Keratinocyte (primary cell): ENCODE data around the gene TOM1L2. TPM values are rescaled to one million over a fixed set of nuclear protein-coding genes. Genes with fewer than 3 reads are reported as not detected.
"Not testable (repeated sequence)": the region's sequence is repeated elsewhere in the genome, so short reads cannot be mapped to it uniquely, and the experiment has no call there.

Source experiments
- DNase-seq: peaks from one replicate; pipeline ENCODE4 v3.0.0-alpha.2; 2011; ENCODE audit warnings: low read depth, missing footprints, low spot score
- FAIRE-seq: peaks from 2 replicates; lab custom pipeline; 2011; peaks lifted over from hg19 to GRCh38; lab: Jason Lieb, UNC
- H2AFZ ChIP-seq: 2 replicates; pipeline ENCODE4 v1.6.0; 2012; ENCODE audit warnings: low read length, control low read depth, inconsistent platforms; ENCODE audit not compliant: control insufficient read depth
- H3K27ac ChIP-seq: 2 replicates; pipeline ENCODE4 v1.5.1; 2011; ENCODE audit warnings: low read length; ENCODE audit not compliant: control insufficient read depth, insufficient read depth
- H3K27me3 ChIP-seq: 3 replicates; pipeline ENCODE4 v1.6.0; 2011; ENCODE audit warnings: low read length; ENCODE audit not compliant: control insufficient read depth, insufficient read depth; ENCODE audit errors: extremely low read depth
- H3K36me3 ChIP-seq, 2 experiments: 2 replicates in 1 of 2; 3 replicates in 1 of 2; pipeline ENCODE4 v1.5.1; 2011; ENCODE audit warnings: low read length in 2 of 2, mild to moderate bottlenecking in 1 of 2; ENCODE audit not compliant: control insufficient read depth in 2 of 2, insufficient read depth in 2 of 2; ENCODE audit errors: extremely low read depth in 1 of 2
- H3K4me1 ChIP-seq: 3 replicates; pipeline ENCODE4 v1.5.1; 2011; ENCODE audit warnings: low read length; ENCODE audit not compliant: control insufficient read depth, insufficient read depth; ENCODE audit errors: extremely low read depth
- H3K4me2 ChIP-seq: 3 replicates; pipeline ENCODE4 v1.6.0; 2011; ENCODE audit warnings: low read depth, low read length; ENCODE audit not compliant: control insufficient read depth, insufficient read depth; ENCODE audit errors: extremely low read depth
- H3K4me3 ChIP-seq, 3 experiments: fragments of 200-600 bp in 1 of 3; sonication (generic) in 1 of 3; 2 replicates in 2 of 3; 3 replicates in 1 of 3; pipeline ENCODE4 v1.5.1; 2011 to 2016; ENCODE audit warnings: low read length in 3 of 3, mild to moderate bottlenecking in 3 of 3, control low read depth in 2 of 3, inconsistent platforms in 1 of 3, low read depth in 1 of 3, mixed read lengths in 1 of 3, mixed run types in 1 of 3, moderate library complexity in 1 of 3; ENCODE audit not compliant: control insufficient read depth in 2 of 3, insufficient read depth in 2 of 3; ENCODE audit errors: extremely low read depth in 1 of 3
- H3K79me2 ChIP-seq: 2 replicates; pipeline ENCODE4 v1.6.0; 2012; ENCODE audit warnings: low read length; ENCODE audit not compliant: control insufficient read depth, insufficient read depth
- H3K9ac ChIP-seq: 3 replicates; pipeline ENCODE4 v1.6.0; 2011; ENCODE audit warnings: low read length; ENCODE audit not compliant: control insufficient read depth, insufficient read depth; ENCODE audit errors: extremely low read depth
- H3K9me1 ChIP-seq: 3 replicates; pipeline ENCODE4 v1.6.0; 2011; ENCODE audit warnings: low read length; ENCODE audit not compliant: control insufficient read depth, insufficient read depth; ENCODE audit errors: extremely low read depth
- H3K9me3 ChIP-seq: 2 replicates; pipeline ENCODE4 v1.5.1; 2012; ENCODE audit warnings: low read depth, low read length; ENCODE audit not compliant: control insufficient read depth
- H4K20me1 ChIP-seq: 3 replicates; pipeline ENCODE4 v1.6.0; 2011; ENCODE audit warnings: low read length; ENCODE audit not compliant: control insufficient read depth, insufficient read depth; ENCODE audit errors: extremely low read depth
- EZH2 ChIP-seq: IDR thresholded peaks from one replicate; pipeline ENCODE4 v1.6.1; 2012; ENCODE audit warnings: inconsistent platforms, mild to moderate bottlenecking, low read length, moderate library complexity
- dilution Hi-C: fragments of 300-500 bp; cut with MboI; formaldehyde crosslinking; loops from one replicate; pipeline ENCODE4 v1.7.0; 2020; ENCODE audit warnings: low sequenced_read_pairs; ENCODE audit not compliant: extremely low pct_ligation_motif_present
- polyA plus RNA-seq, 5 experiments: library from polyadenylated mRNA; depleted of rRNA in 3 of 5; stranded (reverse) in 3 of 5; stranded (forward) in 1 of 5; unstranded in 1 of 5; fragments of >200 nt; gene quantifications; 1 replicate in 1 of 5; 2 replicates in 3 of 5; 3 replicates in 1 of 5; pipeline versions ENCODE4 v1.2.1 to v1.2.3, GENCODE V29; 2011 to 2012; ENCODE audit warnings: missing spikeins in 2 of 5, low read depth in 1 of 5, low replicate concordance in 1 of 5
- TF ChIP-seq, protein P1 (sequence below), 3 experiments: IDR thresholded peaks in 1 of 3; conservative IDR thresholded peaks in 1 of 3; optimal IDR thresholded peaks in 1 of 3; 2 replicates in 2 of 3; 3 replicates in 1 of 3; pipeline versions ENCODE3 to v1.5.1; 2011; ENCODE audit warnings: low read length in 3 of 3, mild to moderate bottlenecking in 3 of 3, moderate library complexity in 2 of 3, control low read depth in 1 of 3, inconsistent platforms in 1 of 3; ENCODE audit not compliant: insufficient read depth in 2 of 3; ENCODE audit errors: extremely low read depth in 1 of 3

The TOM1L2 gene
- polyA plus RNA-seq, 1 donor (not counting 4 experiments of a cell fraction or from before 2014, with no cell fraction given), result 36.3 TPM

DNA sequence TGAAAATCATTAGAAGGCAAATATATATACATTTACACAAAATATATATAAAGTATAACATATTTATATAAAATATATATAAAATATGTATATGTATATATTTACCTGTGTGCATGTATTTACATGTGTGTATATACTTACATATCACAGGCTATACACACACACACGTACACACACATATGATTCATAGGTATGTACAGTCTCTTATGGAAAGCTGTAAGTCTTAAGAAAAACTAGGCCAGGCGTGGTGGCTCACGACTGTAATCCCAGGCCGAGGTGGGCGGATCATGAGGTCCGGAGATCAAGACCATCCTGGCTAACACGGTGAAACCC is 14.7 kb downstream of the TOM1L2 start:
- Histone ChIP-seq H3K9ac (peak overlapping the region; percentile 75), H4K20me1 (no peaks in the 10 kb centered on the region), H3K36me3 (peaks cover 9 to 10% of the 10 kb centered on the region in 2 experiments), H3K79me2 (peaks cover 75% of the 10 kb centered on the region), H3K4me2 (peak overlapping the region; percentile 66), H3K4me3 (no peak overlapping the region), H2AFZ (no peak overlapping the region), H3K9me1 (no peaks in the 10 kb centered on the region), H3K27me3 (no peaks in the 10 kb centered on the region), H3K27ac (peak overlapping the region; percentile 96), H3K9me3 (no peaks in the 10 kb centered on the region), H3K4me1 (peaks cover 32% of the 10 kb centered on the region)
- DNase-seq (peak; percentile 65), FAIRE-seq (no peak)
- dilution Hi-C loops, result no loop called here
- TF ChIP-seq, protein P1, sequence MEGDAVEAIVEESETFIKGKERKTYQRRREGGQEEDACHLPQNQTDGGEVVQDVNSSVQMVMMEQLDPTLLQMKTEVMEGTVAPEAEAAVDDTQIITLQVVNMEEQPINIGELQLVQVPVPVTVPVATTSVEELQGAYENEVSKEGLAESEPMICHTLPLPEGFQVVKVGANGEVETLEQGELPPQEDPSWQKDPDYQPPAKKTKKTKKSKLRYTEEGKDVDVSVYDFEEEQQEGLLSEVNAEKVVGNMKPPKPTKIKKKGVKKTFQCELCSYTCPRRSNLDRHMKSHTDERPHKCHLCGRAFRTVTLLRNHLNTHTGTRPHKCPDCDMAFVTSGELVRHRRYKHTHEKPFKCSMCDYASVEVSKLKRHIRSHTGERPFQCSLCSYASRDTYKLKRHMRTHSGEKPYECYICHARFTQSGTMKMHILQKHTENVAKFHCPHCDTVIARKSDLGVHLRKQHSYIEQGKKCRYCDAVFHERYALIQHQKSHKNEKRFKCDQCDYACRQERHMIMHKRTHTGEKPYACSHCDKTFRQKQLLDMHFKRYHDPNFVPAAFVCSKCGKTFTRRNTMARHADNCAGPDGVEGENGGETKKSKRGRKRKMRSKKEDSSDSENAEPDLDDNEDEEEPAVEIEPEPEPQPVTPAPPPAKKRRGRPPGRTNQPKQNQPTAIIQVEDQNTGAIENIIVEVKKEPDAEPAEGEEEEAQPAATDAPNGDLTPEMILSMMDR (optimal IDR thresholded peaks at IDR 0.05 in 1 of 3, IDR thresholded peaks at IDR 0.05 in 1 of 3, conservative IDR thresholded peaks at IDR 0.05 in 1 of 3; ENCODE audit: extremely low read depth in 1 of 3, insufficient read depth in 2 of 3, low read length in 3 of 3), result no peak
- TF ChIP-seq EZH2, result no peak

DNA sequence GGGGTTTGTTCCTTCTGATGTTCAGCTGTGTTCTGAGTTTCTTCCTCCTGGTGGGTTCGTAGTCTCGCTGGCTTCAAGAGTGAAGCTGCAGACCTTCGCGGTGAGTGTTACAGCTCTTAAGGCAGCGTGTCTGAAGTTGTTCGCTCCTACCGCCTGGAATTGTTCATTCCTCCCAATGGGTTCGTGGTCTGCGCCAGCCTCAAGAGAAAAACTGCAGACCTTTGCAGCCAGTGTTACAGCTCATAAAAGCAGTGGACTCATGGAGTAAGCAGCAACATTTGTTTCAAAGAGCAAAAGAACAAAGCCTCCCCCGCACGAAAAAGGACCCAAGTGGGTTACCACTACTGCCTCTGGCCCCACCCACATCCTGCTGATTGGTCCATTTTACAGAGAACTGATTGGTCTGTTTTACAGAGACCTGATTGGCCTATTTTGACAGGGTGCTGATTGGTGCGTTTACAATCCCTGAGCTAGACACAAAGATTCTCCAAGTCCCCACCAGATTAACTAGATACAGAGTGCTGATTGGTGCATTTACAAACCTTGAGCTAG is 16.3 kb downstream of the TOM1L2 start:
- H3K9ac ChIP-seq, H3K9me1 ChIP-seq, H3K4me2 ChIP-seq, H2AFZ ChIP-seq, H3K9me3 ChIP-seq, H4K20me1 ChIP-seq, H3K27me3 ChIP-seq, H3K36me3 ChIP-seq, dilution Hi-C loops, FAIRE-seq, H3K27ac ChIP-seq, DNase-seq, H3K4me3 ChIP-seq: not testable (repeated sequence)
- peaks cover 65% of the 10 kb centered on the region for H3K79me2 ChIP-seq
- peaks cover 44% of the 10 kb centered on the region for H3K4me1 ChIP-seq

DNA sequence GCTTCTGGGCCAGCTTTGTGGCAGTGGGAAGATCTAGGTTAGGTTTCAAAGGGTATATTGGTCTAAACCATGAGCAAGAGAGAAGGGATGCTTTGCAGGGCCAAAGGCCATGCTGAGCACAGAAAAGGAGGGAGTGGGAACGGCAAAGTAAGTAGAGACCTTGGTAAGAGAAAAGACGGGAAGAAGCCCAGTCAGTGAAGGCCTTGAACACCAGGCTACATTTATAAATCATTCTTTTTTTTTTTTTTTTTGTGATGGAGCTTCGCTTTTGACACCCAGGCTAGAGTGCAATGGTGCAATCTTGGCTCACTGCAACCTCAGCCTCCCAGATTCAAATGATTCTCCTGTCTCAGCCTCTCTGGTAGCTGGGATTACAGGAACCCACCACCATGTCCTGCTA is 18.1 kb downstream of the TOM1L2 start:
- H3K4me1 ChIP-seq, result peaks cover 41% of the 10 kb centered on the region
- no peak for TF ChIP-seq EZH2
- TF ChIP-seq, protein P1 (optimal IDR thresholded peaks at IDR 0.05 in 1 of 3, IDR thresholded peaks at IDR 0.05 in 1 of 3, conservative IDR thresholded peaks at IDR 0.05 in 1 of 3; ENCODE audit: extremely low read depth in 1 of 3, insufficient read depth in 2 of 3, low read length in 3 of 3), result no peak
- H3K9ac ChIP-seq, result no peak overlapping the region
- no peaks in the 10 kb centered on the region for H4K20me1 ChIP-seq
- DNase-seq (no peak), FAIRE-seq (no peak)
- H3K27me3 ChIP-seq, result no peaks in the 10 kb centered on the region
- dilution Hi-C loops, result no loop called here
- H3K9me3 ChIP-seq, result no peaks in the 10 kb centered on the region
- no peaks in the 10 kb centered on the region for H3K9me1 ChIP-seq
- H3K79me2 ChIP-seq, result peaks cover 61% of the 10 kb centered on the region
- no peak overlapping the region for H3K4me3 ChIP-seq
- peaks cover 9 to 10% of the 10 kb centered on the region in 2 experiments for H3K36me3 ChIP-seq
- no peak overlapping the region for H3K4me2 ChIP-seq
- no peak overlapping the region for H3K27ac ChIP-seq
- H2AFZ ChIP-seq, result no peak overlapping the region
